Hindlimb muscle (tissue), 1 donor: ENCODE measurements around the gene RILPL1. TPM values are rescaled to one million over a fixed set of nuclear protein-coding genes. Genes with fewer than 3 reads are reported as not detected.
"Not testable (repeated sequence)": the region's sequence is repeated elsewhere in the genome, so short reads cannot be mapped to it uniquely, and the experiment has no call there.

Experiments
- DNase-seq: peaks from one replicate; pipeline ENCODE4 v3.0.0-alpha.2; 2013
- polyA plus RNA-seq: library from polyadenylated mRNA; unstranded; fragments of 120-200 nt; gene quantifications from one replicate; pipeline ENCODE4 v1.2.1, GENCODE V29; 2013; ENCODE audit not compliant: insufficient read length

Gene RILPL1
- polyA plus RNA-seq, 1 donor = 31.1 TPM

- not testable (repeated sequence) for DNase-seq
These were observed 41.0 kb downstream of the RILPL1 start for GRCh38 chr12:123492339-123493039.

- DNase-seq = no peak
These were observed 42.0 kb downstream of the RILPL1 start for GRCh38 chr12:123491481-123491880.

- DNase-seq = no peak
These were observed 42.5 kb downstream of the RILPL1 start for GRCh38 chr12:123491056-123491455.

- no peak for DNase-seq
These were observed 43.4 kb downstream of the RILPL1 start for GRCh38 chr12:123490089-123490488.

- DNase-seq = no peak
These were observed 43.9 kb downstream of the RILPL1 start for GRCh38 chr12:123489580-123489979.

DNA sequence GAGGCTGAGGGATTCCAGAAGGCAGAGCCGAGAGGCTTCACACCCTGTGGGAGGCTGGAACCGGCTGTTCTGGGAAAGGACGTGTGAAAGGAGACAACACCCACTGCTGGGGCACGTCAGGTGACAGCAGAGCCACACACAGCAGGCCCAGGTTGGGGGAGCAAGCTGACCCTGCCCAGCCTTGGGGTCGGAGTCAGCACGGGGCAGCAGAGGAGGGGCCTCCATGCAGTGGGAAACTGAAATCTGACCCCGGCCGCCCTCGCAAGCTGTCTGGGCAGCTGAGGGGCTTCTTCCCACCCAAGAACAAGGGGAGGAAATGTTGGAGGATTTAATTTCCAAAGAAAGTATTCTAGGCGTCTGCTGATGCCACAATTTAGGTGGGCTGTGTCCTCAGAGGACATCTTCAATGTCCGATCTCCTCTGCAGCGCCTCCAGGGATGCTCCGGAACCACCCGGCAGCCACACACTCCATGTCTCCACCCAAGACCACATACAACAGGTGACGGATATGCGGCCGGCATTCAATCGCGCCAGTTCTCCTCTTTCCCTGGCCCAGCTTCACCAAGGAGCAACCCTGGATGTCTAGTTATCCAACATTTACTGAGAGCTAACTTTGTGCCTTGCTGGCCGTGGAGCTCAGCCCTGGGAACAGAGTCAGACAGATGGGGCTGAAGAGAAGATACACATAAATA lies 44.8 kb downstream of the RILPL1 start:
- DNase-seq = no peak

DNA sequence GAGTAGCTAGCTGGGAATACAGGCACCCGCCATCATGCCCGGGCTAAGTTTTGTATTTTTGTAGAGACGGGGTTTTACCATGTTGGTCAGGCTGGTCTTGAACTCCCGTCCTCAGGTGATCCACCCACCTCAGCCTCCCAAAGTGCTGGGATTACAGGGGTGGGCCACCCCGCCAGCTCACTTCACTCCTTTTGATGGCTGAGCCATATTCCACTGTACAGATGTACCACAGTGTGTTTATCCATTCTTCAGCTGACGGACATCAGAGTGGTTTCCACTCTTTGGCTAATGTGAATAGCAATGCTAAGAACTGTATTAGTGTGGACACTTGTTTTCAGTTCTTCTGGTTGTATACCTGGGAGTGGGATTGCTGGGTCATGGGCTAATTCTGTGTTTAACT lies 46.1 kb downstream of the RILPL1 start:
- no peak for DNase-seq

GRCh38 chr12:123485756-123486155 lies 47.8 kb downstream of the RILPL1 start:
- no peak for DNase-seq

GRCh38 chr12:123483602-123484248 lies 49.8 kb downstream of the RILPL1 start:
- DNase-seq = no peak

- DNase-seq = no peak
These were observed 50.6 kb downstream of the RILPL1 start for GRCh38 chr12:123482876-123483275.

- not testable (repeated sequence) for DNase-seq
These were observed 52.3 kb downstream of the RILPL1 start for GRCh38 chr12:123481251-123481650.

GRCh38 chr12:123479442-123480180 lies 53.9 kb downstream of the RILPL1 start:
- DNase-seq = no peak

DNA sequence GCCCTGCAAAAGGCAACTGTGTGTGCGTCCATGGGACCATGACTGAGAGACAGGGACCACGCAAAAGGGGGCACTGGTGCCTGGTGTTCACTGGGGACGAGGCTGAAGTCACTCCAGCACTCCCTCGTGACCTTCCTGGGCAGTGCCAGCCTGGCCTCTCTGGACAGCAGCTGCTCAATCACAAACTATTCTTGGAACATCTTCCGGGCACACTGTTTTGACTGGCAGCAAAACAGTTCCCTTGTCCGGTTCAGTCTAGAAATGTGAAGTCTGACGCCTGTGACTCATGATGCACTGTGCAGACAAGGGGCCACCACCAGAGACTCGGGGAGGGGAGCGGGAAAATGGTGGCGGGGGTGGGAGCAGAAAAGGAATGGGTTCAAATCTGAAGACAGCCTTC lies 54.8 kb downstream of the RILPL1 start:
- DNase-seq = no peak

DNA sequence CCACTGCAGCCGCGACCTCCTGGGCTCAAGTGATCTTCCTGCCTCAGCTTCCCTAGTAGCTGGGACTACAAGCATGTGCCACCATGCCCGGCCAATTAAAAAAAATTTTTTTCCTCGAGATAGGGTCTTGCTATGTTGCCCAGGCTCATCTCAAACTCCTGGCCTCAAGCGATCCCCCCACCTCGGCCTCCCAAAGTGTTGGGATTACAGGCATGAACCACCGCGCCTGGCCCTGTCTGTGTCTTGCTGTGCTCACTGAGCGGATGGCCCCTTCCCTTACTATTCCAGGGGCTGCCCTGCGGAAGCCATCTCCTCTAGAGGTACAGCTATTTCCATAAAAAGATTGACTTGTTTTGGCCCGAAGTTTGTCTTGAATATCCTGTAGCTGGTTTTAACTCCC lies 55.5 kb downstream of the RILPL1 start:
- DNase-seq = no peak

DNA sequence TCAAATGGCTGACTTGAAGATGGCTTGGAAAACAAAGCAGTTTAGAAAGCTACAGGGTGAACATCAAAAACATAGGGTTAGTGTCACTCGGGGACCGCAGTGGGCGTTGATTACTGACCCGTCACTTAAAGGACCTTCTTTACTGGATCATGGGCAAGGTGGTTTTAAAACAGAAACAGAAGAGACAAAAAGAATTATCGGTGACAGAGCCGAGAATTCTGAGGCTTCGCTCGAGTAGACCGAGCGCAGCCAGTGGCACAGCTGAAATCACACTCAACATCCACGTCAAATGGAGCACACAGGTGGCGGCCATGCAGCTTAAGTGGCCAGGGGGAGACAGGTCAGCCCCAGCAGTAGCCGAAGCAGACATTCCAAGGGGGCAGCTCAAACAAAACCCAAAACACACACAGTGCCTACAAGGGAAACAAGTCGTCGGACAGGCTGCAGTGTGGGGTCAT lies 58.2 kb downstream of the RILPL1 start:
- no peak for DNase-seq

DNA sequence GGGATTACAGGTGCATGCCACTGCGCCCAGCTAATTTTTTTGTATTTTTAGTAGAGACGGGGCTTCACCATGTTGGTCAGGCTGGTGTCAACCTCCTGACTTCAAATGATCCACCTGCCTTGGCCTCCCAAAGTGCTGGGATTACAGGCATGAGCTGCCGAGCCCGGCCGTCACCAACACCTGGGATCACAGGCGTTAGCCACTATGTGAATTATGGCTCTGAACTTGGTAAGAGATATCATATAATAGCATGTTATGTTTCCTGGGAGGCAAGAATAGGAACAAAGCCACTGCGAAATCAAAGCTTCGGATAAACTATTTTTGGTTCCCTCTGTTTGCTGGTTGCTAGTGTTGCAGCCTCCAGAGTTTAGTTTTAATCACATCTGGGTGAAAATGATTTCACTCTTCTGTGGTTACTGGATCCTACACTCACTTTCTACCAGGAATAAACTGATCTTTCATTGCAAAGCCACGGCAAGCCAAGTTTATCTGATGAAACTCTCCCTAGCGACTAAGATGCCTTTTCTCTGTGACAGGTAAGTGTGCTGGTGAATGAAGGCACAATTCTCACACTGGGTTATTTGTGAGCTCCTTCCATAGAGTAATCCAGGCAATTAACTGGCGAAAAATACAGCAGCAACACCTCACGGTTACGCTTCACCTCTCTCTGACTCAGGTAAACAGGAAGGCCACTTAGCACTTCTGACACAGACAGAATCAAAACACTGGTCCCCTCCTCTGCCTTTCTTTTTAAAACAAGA lies 58.9 kb downstream of the RILPL1 start:
- DNase-seq = no peak

- no peak for DNase-seq
These were observed 61.1 kb downstream of the RILPL1 start for GRCh38 chr12:123472438-123472849.

- no peak for DNase-seq
These were observed 62.0 kb downstream of the RILPL1 start for GRCh38 chr12:123471374-123472068.

DNA sequence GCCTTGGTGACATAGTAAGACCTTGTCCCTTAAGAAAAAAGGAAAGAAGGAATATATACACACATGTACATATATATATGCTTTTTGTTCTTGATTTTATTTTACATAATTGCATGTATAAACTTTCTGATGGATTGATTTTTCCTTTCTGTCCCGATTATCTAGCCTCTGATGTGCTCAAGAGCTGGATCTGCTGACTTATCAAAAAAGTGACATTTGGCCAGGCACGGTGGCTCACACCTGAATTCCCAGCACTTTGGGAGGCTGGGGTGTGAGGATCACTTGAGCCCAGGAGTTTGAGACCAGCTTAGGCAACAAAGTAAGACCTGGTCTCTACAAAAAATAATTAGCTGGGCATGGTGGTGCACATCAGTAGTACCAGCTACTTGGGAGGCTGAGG lies 63.5 kb downstream of the RILPL1 start:
- no peak for DNase-seq

- no peak for DNase-seq
These were observed 64.7 kb downstream of the RILPL1 start for GRCh38 chr12:123468786-123469185.

DNA sequence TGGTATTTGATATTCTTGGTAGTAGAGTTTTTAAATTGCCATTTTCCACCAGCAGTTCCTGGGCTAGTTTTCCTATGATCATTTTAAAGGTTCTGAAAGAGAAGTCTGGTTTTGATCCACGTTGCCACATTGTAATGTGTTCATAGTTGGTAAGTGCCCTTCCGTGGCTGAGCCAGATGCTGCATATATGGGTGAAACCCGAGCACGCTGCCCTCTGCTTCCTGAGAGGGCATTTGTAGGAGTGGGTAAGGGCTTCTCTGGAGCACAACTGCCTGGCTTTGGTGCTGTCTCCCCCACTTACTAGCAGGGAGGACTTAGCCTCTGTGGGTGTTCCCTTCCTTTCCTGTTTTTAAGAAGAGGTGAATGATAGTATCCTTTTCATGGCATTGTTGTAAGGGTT lies 68.4 kb downstream of the RILPL1 start:
- DNase-seq = no peak

DNA sequence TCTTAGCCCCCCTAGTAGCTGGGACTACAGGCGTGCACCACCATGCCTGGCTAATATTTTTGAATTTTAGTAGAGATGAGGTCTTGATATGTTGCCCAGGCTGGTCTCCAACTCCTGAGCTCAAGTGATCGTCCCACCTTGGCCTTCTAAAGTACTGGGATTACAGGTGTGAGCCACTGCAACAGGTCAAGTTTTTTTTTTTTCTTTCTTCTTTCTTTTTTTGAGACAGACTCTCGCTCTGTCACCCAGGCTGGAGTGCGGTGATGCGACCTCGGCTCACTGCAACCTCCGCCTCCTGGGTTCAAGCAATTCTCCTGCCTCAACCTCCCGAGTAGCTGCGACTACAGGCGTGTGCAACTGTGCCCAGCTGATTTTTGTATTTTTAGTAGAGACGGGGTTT lies 70.3 kb downstream of the RILPL1 start:
- DNase-seq = not testable (repeated sequence)
